Measurements from ENCODE around the gene CCDC137.

The CCDC137 gene

GRCh38 chr17:81650951-81651350 is 15.6 kb upstream of the CCDC137 start:
- Histone ChIP-seq H3K4me2 (peak overlapping the region; percentile 42), H3K27me3 (no peaks in the 10 kb centered on the region), H3K36me3 (no peaks in the 10 kb centered on the region), H3K4me3 (no peak overlapping the region), H3K9ac (no peak overlapping the region), H3K4me1 (peaks cover 55% of the 10 kb centered on the region), H3K9me3 (peaks cover 22% of the 10 kb centered on the region), H4K20me1 (no peaks in the 10 kb centered on the region), H3K27ac (peak overlapping the region; percentile 28)
- TF ChIP-seq Cebpa-rat (IDR thresholded peaks at IDR 0.05) = no peak

DNA sequence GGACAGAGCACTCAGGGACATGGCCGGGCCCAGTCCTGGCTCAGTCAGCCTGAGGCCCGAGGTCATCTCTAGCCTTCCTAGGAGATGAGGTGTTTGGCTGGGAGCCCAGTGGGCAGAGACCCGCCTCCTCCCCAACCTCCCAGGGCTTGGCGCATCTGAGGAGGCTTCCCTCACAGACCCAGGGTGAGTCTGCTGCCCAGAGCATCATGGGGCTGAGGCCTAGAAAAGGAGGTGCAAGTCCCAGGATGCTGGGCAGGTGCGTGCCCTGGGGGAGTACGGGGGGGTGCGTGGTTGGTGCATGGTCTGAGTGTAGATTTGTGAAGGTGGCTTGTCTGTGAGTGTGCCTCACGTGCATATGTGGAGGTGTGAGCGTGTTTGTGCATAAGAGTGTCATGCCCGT is 14.8 kb upstream of the CCDC137 start:
- Histone ChIP-seq H3K9me3 (peaks cover 22% of the 10 kb centered on the region), H3K27ac (0 out of 2 replicates have a peak overlapping the region, but pooled peaks have one; percentile 28), H3K9ac (no peak overlapping the region), H3K4me1 (peaks cover 62% of the 10 kb centered on the region), H3K4me3 (no peak overlapping the region), H3K4me2 (peak overlapping the region; percentile 42), H4K20me1 (no peaks in the 10 kb centered on the region), H3K36me3 (no peaks in the 10 kb centered on the region), H3K27me3 (no peaks in the 10 kb centered on the region)
- TF ChIP-seq Cebpa-rat (IDR thresholded peaks at IDR 0.05) = no peak

DNA sequence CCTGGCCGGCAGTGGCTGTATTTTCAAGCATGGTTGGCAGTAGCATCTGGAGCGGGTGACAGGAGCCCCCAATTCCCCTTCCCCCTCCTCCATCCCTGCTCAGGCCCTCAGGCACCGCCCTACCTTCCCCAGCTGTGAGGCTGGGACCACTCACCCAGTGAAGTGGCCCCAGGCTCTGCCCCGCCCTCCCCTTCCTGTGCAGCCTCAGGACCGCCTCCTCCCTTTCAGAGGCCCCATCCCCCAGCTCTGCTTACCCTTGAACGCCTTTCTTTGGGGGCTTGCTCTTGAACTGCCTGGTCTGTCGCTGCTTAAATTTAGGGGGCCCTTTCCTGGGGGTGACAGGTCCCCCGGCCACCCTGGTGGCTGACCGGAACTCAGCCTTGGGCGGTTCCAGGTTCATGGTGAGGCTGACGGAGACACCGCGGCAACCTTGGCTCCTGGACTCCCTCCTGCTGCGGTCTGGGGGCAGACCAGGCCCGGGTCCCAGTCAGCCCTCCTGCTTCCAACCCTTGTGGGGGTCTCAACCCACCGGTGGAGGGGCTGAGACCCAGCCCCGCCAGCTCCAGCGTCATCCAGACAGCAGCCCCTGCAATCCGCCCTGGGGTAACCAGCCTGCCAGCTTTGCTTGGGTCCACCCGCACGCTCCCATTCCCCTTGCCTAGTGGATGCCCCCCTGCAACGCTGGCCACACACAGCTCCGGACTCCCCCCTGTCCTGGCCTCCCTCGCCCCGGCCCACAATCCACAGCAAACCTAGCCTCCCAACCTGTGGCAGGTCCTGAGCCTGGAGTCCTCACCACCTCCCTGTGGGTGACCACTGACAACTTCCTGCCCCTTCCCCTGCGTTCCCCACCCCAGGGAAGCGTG is 13.4 kb upstream of the CCDC137 start:
- Histone ChIP-seq H3K9me3 (peaks cover 18% of the 10 kb centered on the region), H3K4me1 (peaks cover 71% of the 10 kb centered on the region), H4K20me1 (no peaks in the 10 kb centered on the region), H3K9ac (peak overlapping the region; percentile 81), H3K4me3 (peak overlapping the region; percentile 66), H3K27me3 (no peaks in the 10 kb centered on the region), H3K4me2 (peak overlapping the region; percentile 99), H3K27ac (peak overlapping the region; percentile 92), H3K36me3 (no peaks in the 10 kb centered on the region)
- TF ChIP-seq Cebpa-rat (IDR thresholded peaks at IDR 0.05) = no peak

DNA sequence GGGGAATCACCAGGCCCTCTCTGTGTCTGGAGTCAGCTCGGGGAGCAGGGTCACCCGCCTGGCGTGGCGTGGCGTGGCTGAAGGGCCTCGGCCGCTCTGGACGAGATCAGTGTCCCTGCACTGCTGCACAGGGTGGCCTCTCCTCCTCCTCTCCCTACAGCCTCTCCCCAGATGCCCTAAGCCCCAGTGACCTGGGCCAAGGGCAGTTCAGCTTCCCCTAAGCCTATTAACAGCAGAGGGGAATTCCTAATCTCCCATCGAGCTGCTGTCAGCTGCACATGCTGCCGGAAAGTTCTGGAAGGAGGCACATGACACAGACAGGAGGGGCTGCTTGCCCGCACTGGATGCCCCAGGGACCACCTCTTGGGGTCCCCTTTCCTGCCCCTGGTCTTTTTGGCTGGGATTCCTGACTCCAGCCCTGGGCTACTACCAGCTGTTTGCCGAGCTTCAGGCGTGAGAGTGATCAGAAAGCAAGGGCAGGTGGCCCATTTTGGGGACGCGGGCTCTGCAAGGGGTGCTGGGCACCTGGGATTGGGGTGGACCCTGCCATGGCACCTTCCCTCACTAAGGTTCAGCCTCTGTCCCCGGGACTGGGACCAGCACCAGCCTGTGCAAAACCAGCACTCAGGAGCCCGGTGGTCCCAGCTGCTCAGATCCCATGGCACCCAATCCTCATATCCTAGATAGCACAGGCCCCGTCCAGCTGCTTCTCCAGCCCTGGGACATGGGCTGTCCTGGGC is 11.0 kb upstream of the CCDC137 start:
- Histone ChIP-seq H3K9me3 (no peaks in the 10 kb centered on the region), H3K27me3 (no peaks in the 10 kb centered on the region), H3K4me1 (peaks cover 80% of the 10 kb centered on the region), H3K4me2 (peak overlapping the region; percentile 74), H3K4me3 (no peak overlapping the region), H4K20me1 (no peaks in the 10 kb centered on the region), H3K36me3 (no peaks in the 10 kb centered on the region), H3K9ac (peak overlapping the region; percentile 32; the same call in 1 of the 2 replicates), H3K27ac (peak overlapping the region; percentile 66)
- no peak for TF ChIP-seq Cebpa-rat (IDR thresholded peaks at IDR 0.05)

DNA sequence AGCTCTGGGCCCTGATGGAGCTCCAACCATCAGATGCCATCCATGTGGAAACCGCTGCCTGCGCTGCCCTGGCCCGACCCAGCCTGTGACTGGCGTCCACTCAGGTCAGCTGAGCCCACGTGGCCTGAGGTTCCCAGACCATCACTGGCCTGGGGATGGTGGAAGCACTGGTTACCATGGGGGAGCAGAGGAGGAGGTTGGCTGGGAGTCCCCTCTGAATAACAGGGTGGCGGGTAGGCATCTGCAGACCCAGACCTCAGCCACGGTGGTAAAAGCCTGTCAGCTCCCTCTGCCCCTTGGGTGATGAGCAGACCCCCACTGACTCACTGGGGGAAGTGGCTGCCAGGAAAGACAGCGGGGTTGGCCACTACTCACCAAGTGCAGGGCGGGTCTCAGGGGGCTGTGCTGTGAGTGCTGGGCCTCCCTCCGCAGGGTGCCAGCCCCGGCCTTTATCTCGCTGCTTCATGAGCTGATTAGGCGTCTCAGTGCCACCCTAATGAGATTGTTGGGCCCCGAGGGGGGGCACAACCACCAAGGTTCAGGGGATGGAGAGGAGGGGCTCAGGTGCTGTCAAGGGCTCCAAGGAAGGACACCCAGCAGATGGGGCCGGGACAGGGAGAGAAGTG is 10.3 kb upstream of the CCDC137 start, which contains the start of gene PDE6G:
TSS of gene PDE6G (minus strand) at position 425 of the 626 bp plus-strand sequence. CDS start 3,237 bp downstream, outside the sequence.
- Histone ChIP-seq H3K9me3 (no peaks in the 10 kb centered on the region), H3K27me3 (no peaks in the 10 kb centered on the region), H3K4me2 (peak within 1 kb of the TSS; percentile 74), H3K27ac (peak within 1 kb of the TSS; percentile 66), H3K4me3 (no peak within 1 kb of the TSS), H4K20me1 (no peaks in the 10 kb centered on the region), H3K9ac (peak within 1 kb of the TSS; percentile 32; the same call in 1 of the 2 replicates), H3K4me1 (peaks cover 73% of the 10 kb centered on the region), H3K36me3 (no peaks in the 10 kb centered on the region)
- no peak for TF ChIP-seq Cebpa-rat (IDR thresholded peaks at IDR 0.05)

DNA sequence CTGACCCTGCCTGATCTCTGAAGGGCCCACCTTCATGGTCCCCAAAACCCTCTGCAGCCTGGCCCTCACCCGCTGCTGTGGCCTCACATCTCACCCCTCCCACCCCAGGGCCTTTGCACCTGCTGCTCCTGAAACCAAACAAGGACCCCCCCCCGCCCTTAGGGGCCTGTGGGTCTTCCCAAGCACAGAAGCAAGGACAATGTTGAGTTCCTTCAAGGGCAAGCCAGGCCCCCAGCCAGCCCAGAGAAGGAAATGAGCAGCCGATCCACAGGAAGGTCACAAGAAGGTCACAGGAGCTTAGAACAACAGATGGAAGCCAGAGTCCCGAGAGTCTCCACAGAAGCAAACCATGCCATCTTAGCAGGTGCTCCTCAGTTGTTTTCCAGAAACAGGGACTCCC is 9.7 kb upstream of the CCDC137 start:
- H3K36me3 ChIP-seq = no peaks in the 10 kb centered on the region
- H3K9me3 ChIP-seq = no peaks in the 10 kb centered on the region
- no peak for TF ChIP-seq Cebpa-rat (IDR thresholded peaks at IDR 0.05)
- peak overlapping the region; percentile 66 for H3K27ac ChIP-seq
- H4K20me1 ChIP-seq = no peaks in the 10 kb centered on the region
- H3K4me1 ChIP-seq = peaks cover 67% of the 10 kb centered on the region
- peak overlapping the region; percentile 29; the same call in 1 of the 2 replicates for H3K9ac ChIP-seq
- peak overlapping the region; percentile 74 for H3K4me2 ChIP-seq
- no peak overlapping the region for H3K4me3 ChIP-seq
- no peaks in the 10 kb centered on the region for H3K27me3 ChIP-seq

GRCh38 chr17:81659038-81659437 is 7.5 kb upstream of the CCDC137 start:
- Histone ChIP-seq H3K4me2 (peak overlapping the region; percentile 22; the same call in 1 of the 2 replicates), H3K27me3 (no peaks in the 10 kb centered on the region)
- no peak for TF ChIP-seq Cebpa-rat (IDR thresholded peaks at IDR 0.05)

GRCh38 chr17:81660441-81660840 is 6.1 kb upstream of the CCDC137 start:
- no peak overlapping the region for H3K4me2 ChIP-seq
- no peak for TF ChIP-seq Cebpa-rat (IDR thresholded peaks at IDR 0.05)
- H3K9ac ChIP-seq = no peak overlapping the region
- H3K4me3 ChIP-seq = no peak overlapping the region
- peaks cover 16% of the 10 kb centered on the region for H3K36me3 ChIP-seq
- no peaks in the 10 kb centered on the region for H3K9me3 ChIP-seq
- no peak overlapping the region for H3K27ac ChIP-seq
- peaks cover 48% of the 10 kb centered on the region for H3K4me1 ChIP-seq
- H4K20me1 ChIP-seq = no peaks in the 10 kb centered on the region
- no peaks in the 10 kb centered on the region for H3K27me3 ChIP-seq

More at GRCh38 chr17:81659038-81659437, 7.5 kb upstream of the CCDC137 start:
- peaks cover 47% of the 10 kb centered on the region for H3K4me1 ChIP-seq
- no peak overlapping the region for H3K27ac ChIP-seq
- H4K20me1 ChIP-seq = no peaks in the 10 kb centered on the region
- peaks cover 3% of the 10 kb centered on the region for H3K36me3 ChIP-seq
- H3K9ac ChIP-seq = no peak overlapping the region
- H3K9me3 ChIP-seq = no peaks in the 10 kb centered on the region
- H3K4me3 ChIP-seq = no peak overlapping the region

- H3K4me1 ChIP-seq = peaks cover 37% of the 10 kb centered on the region
- no peak for TF ChIP-seq Cebpa-rat (IDR thresholded peaks at IDR 0.05)
- peaks cover 16% of the 10 kb centered on the region for H3K36me3 ChIP-seq
- H3K4me2 ChIP-seq = no peak overlapping the region
- H3K9me3 ChIP-seq = no peaks in the 10 kb centered on the region
- no peaks in the 10 kb centered on the region for H4K20me1 ChIP-seq
- H3K27ac ChIP-seq = no peak overlapping the region
- no peak overlapping the region for H3K9ac ChIP-seq
- no peaks in the 10 kb centered on the region for H3K27me3 ChIP-seq
- H3K4me3 ChIP-seq = no peak overlapping the region
Measured at GRCh38 chr17:81662002-81662401, 4.5 kb upstream of the CCDC137 start.
